Sigmoid colon (tissue), 4 donors: ENCODE measurements around the gene GPR21.

Experiments used
- EP300 ChIP-seq, 4 donors: sonication (generic); formaldehyde crosslinking; IDR thresholded peaks; one replicate each; pipeline ENCODE4 v1.6.1; 2017; ENCODE audit warnings: antibody characterized with exemption in 4 of 4
- POLR2A ChIP-seq, 2 donors: fragments of 450-650 bp; IDR thresholded peaks; one replicate each; pipeline ENCODE4 v1.6.1; 2016; ENCODE audit warnings: antibody characterized with exemption in 2 of 2, mild to moderate bottlenecking in 2 of 2, moderate library complexity in 2 of 2
- POLR2AphosphoS5 ChIP-seq, 4 donors: sonication (generic); formaldehyde crosslinking; IDR thresholded peaks; one replicate each; pipeline ENCODE4 v1.6.1; 2017; ENCODE audit warnings: antibody characterized with exemption in 4 of 4
- TF ChIP-seq, protein P1 (sequence below), 4 experiments: fragments of 450-650 bp in 3 of 4; fragments of 200-600 bp in 1 of 4; IDR thresholded peaks; one replicate each; pipeline ENCODE4 v1.5.1; 2016 to 2019; ENCODE audit warnings: antibody characterized with exemption in 4 of 4, mild to moderate bottlenecking in 3 of 4, moderate library complexity in 2 of 4

DNA sequence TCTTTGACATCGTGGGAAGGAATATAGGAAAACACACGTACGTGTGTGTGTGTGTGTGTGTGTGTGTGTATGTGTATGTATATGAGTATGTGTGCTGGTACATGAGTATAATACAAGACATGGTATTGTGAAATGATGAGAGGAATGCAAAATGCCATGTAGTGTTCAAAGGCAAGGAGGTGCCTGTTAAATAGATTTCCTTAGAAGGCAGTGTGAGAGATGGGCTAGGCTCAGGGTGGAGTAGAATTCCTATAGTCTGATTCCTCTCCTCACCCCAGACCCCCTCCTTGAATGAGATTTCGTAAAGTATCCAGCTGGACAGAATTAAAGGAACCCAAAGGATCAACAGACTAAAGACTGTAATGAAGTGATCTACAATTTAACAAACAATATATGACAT is 11.1 kb downstream of the GPR21 start:
- TF ChIP-seq POLR2AphosphoS5 (IDR thresholded peaks at IDR 0.05) (no peak), POLR2A (IDR thresholded peaks at IDR 0.05) (no peak), EP300 (IDR thresholded peaks at IDR 0.05) (no peak)
- TF ChIP-seq, protein P1, sequence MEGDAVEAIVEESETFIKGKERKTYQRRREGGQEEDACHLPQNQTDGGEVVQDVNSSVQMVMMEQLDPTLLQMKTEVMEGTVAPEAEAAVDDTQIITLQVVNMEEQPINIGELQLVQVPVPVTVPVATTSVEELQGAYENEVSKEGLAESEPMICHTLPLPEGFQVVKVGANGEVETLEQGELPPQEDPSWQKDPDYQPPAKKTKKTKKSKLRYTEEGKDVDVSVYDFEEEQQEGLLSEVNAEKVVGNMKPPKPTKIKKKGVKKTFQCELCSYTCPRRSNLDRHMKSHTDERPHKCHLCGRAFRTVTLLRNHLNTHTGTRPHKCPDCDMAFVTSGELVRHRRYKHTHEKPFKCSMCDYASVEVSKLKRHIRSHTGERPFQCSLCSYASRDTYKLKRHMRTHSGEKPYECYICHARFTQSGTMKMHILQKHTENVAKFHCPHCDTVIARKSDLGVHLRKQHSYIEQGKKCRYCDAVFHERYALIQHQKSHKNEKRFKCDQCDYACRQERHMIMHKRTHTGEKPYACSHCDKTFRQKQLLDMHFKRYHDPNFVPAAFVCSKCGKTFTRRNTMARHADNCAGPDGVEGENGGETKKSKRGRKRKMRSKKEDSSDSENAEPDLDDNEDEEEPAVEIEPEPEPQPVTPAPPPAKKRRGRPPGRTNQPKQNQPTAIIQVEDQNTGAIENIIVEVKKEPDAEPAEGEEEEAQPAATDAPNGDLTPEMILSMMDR (IDR thresholded peaks at IDR 0.05): no peak
